ENCODE measurements around the gene FRMD1.

- TF ChIP-seq GATA2 (IDR thresholded peaks at IDR 0.05; ENCODE audit: low read depth, low read length) (no peak), GATA3 (IDR thresholded peaks at IDR 0.05; ENCODE audit: low read depth, low read length) (no peak)
These were observed 64.0 kb downstream of the FRMD1 start for GRCh38 chr6:168015009-168015408.

Measured in SH-SY5Y (cell line).